DMS53 (cell line): ENCODE measurements around the gene CXorf65.

Experiments
- DNase-seq: peaks from one replicate; lab custom pipeline; 2025; lab: John Stamatoyannopoulos, UW

Gene CXorf65

GRCh38 chrX:71067089-71067488 lies 39.5 kb downstream of the CXorf65 start:
- no peak for DNase-seq

GRCh38 chrX:71060127-71060526 lies 46.4 kb downstream of the CXorf65 start:
- DNase-seq, result no peak

GRCh38 chrX:71057848-71058530 lies 48.6 kb downstream of the CXorf65 start:
- no peak for DNase-seq

GRCh38 chrX:71056867-71057266 lies 49.7 kb downstream of the CXorf65 start:
- no peak for DNase-seq
